ENCODE measurements around the gene NHLRC4. TPM values are rescaled to one million over a fixed set of nuclear protein-coding genes. Genes with fewer than 3 reads are reported as not detected.

NHLRC4 gene
- total and polyA plus RNA-seq, 7 experiments from 2014 or later: 1.6 to 5.8 (median 4.6) TPM

- CTCF ChIA-PET: no interaction called here
- intact Hi-C loops (cut with micrococcal nuclease): no loop called here
- H3K9me3 Mint-ChIP-seq: no peaks in the 10 kb centered on the region
Measured at GRCh38 chr16:608019-608418, 41.2 kb downstream of the NHLRC4 start.

GRCh38 chr16:609316-609715 lies 42.5 kb downstream of the NHLRC4 start:
- Mint-ChIP-seq H3K27ac (peak overlapping the region in 1 of 9 donors; percentile 57), H3K4me1 (peaks cover 3 to 17% (median 6%) of the 10 kb centered on the region in 7 donors), H3K9me3 (no peaks in the 10 kb centered on the region), H3K4me3 (no peak overlapping the region), H3K27me3 (no peaks in the 10 kb centered on the region), H3K36me3 (peaks cover 0 to 14% (median 0%) of the 10 kb centered on the region in 5 donors)
- H3K36me3 ChIP-seq (ENCODE audit: control insufficient read depth in 2 of 3, insufficient read depth in 3 of 3, low read length in 3 of 3): no peaks in the 10 kb centered on the region
- intact Hi-C loops (cut with micrococcal nuclease): no loop called here
- ChIA-PET POLR2A (no interaction called here), CTCF (interaction anchor here (1.3 kb wide), 1 partner anchor 9 kb away, joined by 3 read pairs; no protein-coding TSS in a partner anchor)
- DNase-seq: no peak
- no peak overlapping the region for H3K27ac ChIP-seq (ENCODE audit: low read depth, low read length)
- no peaks in the 10 kb centered on the region for H3K27me3 ChIP-seq (ENCODE audit: control insufficient read depth in 2 of 2, insufficient read depth in 2 of 2, low read length in 2 of 2)
- H3K9me3 ChIP-seq (ENCODE audit: control insufficient read depth in 2 of 3, low read length in 3 of 3): peaks cover 0 to 4% (median 0%) of the 10 kb centered on the region in 3 experiments
- no peak for ATAC-seq
- H3K4me3 ChIP-seq (ENCODE audit: low read length): no peak overlapping the region
- H3K4me1 ChIP-seq (ENCODE audit: control insufficient read depth in 2 of 2, insufficient read depth in 2 of 2, low read length in 2 of 2): no peaks in the 10 kb centered on the region

More at GRCh38 chr16:608019-608418, 41.2 kb downstream of the NHLRC4 start:
- H3K27me3 Mint-ChIP-seq: no peaks in the 10 kb centered on the region
- no peak overlapping the region for H3K4me3 Mint-ChIP-seq
- no peaks in the 10 kb centered on the region for H3K4me1 ChIP-seq (ENCODE audit: control insufficient read depth in 2 of 2, insufficient read depth in 2 of 2, low read length in 2 of 2)
- H3K36me3 ChIP-seq (ENCODE audit: control insufficient read depth in 2 of 3, insufficient read depth in 3 of 3, low read length in 3 of 3): no peaks in the 10 kb centered on the region
- H3K27me3 ChIP-seq (ENCODE audit: control insufficient read depth in 2 of 2, insufficient read depth in 2 of 2, low read length in 2 of 2): no peaks in the 10 kb centered on the region
- POLR2A ChIA-PET: no interaction called here
- DNase-seq (no peak), ATAC-seq (no peak)
- H3K27ac ChIP-seq (ENCODE audit: low read depth, low read length): no peak overlapping the region
- H3K9me3 ChIP-seq (ENCODE audit: control insufficient read depth in 2 of 3, low read length in 3 of 3): peaks cover 0 to 4% (median 0%) of the 10 kb centered on the region in 3 experiments
- H3K4me3 ChIP-seq (ENCODE audit: low read length): no peak overlapping the region
- H3K36me3 Mint-ChIP-seq: peaks cover 0 to 5% (median 0%) of the 10 kb centered on the region in 5 donors
- peaks cover 6 to 21% (median 14%) of the 10 kb centered on the region in 7 donors for H3K4me1 Mint-ChIP-seq
- H3K27ac Mint-ChIP-seq: no peak overlapping the region

GRCh38 chr16:609984-610383 lies 43.2 kb downstream of the NHLRC4 start:
- intact Hi-C loops (cut with micrococcal nuclease): no loop called here

GRCh38 chr16:610513-611381 lies 43.9 kb downstream of the NHLRC4 start:
- CTCF ChIA-PET: interaction anchor here (1.3 kb wide), 1 partner anchor 11 kb away, joined by 3 read pairs; no protein-coding TSS in a partner anchor
- ATAC-seq: peak; percentile 87
- peaks cover 0 to 1% (median 0%) of the 10 kb centered on the region in 11 donors for H3K9me3 Mint-ChIP-seq

More at GRCh38 chr16:609984-610383, 43.2 kb downstream of the NHLRC4 start:
- Mint-ChIP-seq H3K9me3 (peaks cover 0 to 1% (median 0%) of the 10 kb centered on the region in 11 donors), H3K27ac (no peak overlapping the region), H3K27me3 (no peaks in the 10 kb centered on the region), H3K4me1 (peaks cover 3 to 21% (median 8%) of the 10 kb centered on the region in 7 donors), H3K4me3 (peak overlapping the region in 1 of 10 donors; percentile 17), H3K36me3 (peaks cover 0 to 19% (median 5%) of the 10 kb centered on the region in 5 donors)
- ChIA-PET POLR2A (no interaction called here), CTCF (interaction anchor here (1.3 kb wide), 1 partner anchor 10 kb away, joined by 3 read pairs; no protein-coding TSS in a partner anchor)
- H3K27me3 ChIP-seq (ENCODE audit: control insufficient read depth in 2 of 2, insufficient read depth in 2 of 2, low read length in 2 of 2): no peaks in the 10 kb centered on the region
- H3K9me3 ChIP-seq (ENCODE audit: control insufficient read depth in 2 of 3, low read length in 3 of 3): peaks cover 0 to 3% (median 0%) of the 10 kb centered on the region in 3 experiments
- H3K27ac ChIP-seq (ENCODE audit: low read depth, low read length): no peak overlapping the region
- peaks cover 0 to 5% (median 0%) of the 10 kb centered on the region in 3 experiments for H3K36me3 ChIP-seq (ENCODE audit: control insufficient read depth in 2 of 3, insufficient read depth in 3 of 3, low read length in 3 of 3)
- H3K4me3 ChIP-seq (ENCODE audit: low read length): no peak overlapping the region
- no peak for ATAC-seq
- DNase-seq: no peak
- H3K4me1 ChIP-seq (ENCODE audit: control insufficient read depth in 2 of 2, insufficient read depth in 2 of 2, low read length in 2 of 2): no peaks in the 10 kb centered on the region

GRCh38 chr16:615122-615521 lies 48.3 kb downstream of the NHLRC4 start:
- ChIA-PET CTCF (no interaction called here), POLR2A (no interaction called here)
- Histone ChIP-seq H3K4me3 (ENCODE audit: low read length) (no peak overlapping the region), H3K27ac (ENCODE audit: low read depth, low read length) (no peak overlapping the region), H3K9me3 (ENCODE audit: control insufficient read depth in 2 of 3, low read length in 3 of 3) (no peaks in the 10 kb centered on the region), H3K36me3 (ENCODE audit: control insufficient read depth in 2 of 3, insufficient read depth in 3 of 3, low read length in 3 of 3) (peaks cover 0 to 19% (median 0%) of the 10 kb centered on the region in 3 experiments), H3K27me3 (ENCODE audit: control insufficient read depth in 2 of 2, insufficient read depth in 2 of 2, low read length in 2 of 2) (no peaks in the 10 kb centered on the region), H3K4me1 (ENCODE audit: control insufficient read depth in 2 of 2, insufficient read depth in 2 of 2, low read length in 2 of 2) (no peaks in the 10 kb centered on the region)
- Mint-ChIP-seq H3K4me1 (peaks cover 3 to 14% (median 5%) of the 10 kb centered on the region in 7 donors), H3K27me3 (no peaks in the 10 kb centered on the region), H3K27ac (no peak overlapping the region), H3K9me3 (peaks cover 0 to 1% (median 0%) of the 10 kb centered on the region in 11 donors), H3K4me3 (no peak overlapping the region), H3K36me3 (peaks cover 0 to 13% (median 5%) of the 10 kb centered on the region in 5 donors)
- intact Hi-C loops (cut with micrococcal nuclease): no loop called here
- ATAC-seq: no peak
- no peak for DNase-seq

More at GRCh38 chr16:610513-611381, 43.9 kb downstream of the NHLRC4 start:
- H3K9me3 ChIP-seq (ENCODE audit: control insufficient read depth in 2 of 3, low read length in 3 of 3): no peaks in the 10 kb centered on the region
- peaks cover 0 to 13% (median 5%) of the 10 kb centered on the region in 5 donors for H3K36me3 Mint-ChIP-seq
- H3K27me3 Mint-ChIP-seq: no peaks in the 10 kb centered on the region
- peaks cover 3 to 21% (median 4%) of the 10 kb centered on the region in 7 donors for H3K4me1 Mint-ChIP-seq
- H3K27ac ChIP-seq (ENCODE audit: low read depth, low read length): no peak overlapping the region
- DNase-seq: peak; percentile 35 to 58 (median 49)
- H3K4me1 ChIP-seq (ENCODE audit: control insufficient read depth in 2 of 2, insufficient read depth in 2 of 2, low read length in 2 of 2): no peaks in the 10 kb centered on the region
- no peak overlapping the region for H3K4me3 ChIP-seq (ENCODE audit: low read length)
- peak overlapping the region in 2 of 9 donors; percentile 8 to 79 for H3K27ac Mint-ChIP-seq
- POLR2A ChIA-PET: no interaction called here
- no peaks in the 10 kb centered on the region for H3K27me3 ChIP-seq (ENCODE audit: control insufficient read depth in 2 of 2, insufficient read depth in 2 of 2, low read length in 2 of 2)
- peaks cover 0 to 5% (median 0%) of the 10 kb centered on the region in 3 experiments for H3K36me3 ChIP-seq (ENCODE audit: control insufficient read depth in 2 of 3, insufficient read depth in 3 of 3, low read length in 3 of 3)
- intact Hi-C loops (cut with micrococcal nuclease): loop anchor here in 1 of 2 donors (1.0 kb wide), 1 partner anchor 20 kb away; the partner anchor contains the start of gene RAB40C
- no peak overlapping the region for H3K4me3 Mint-ChIP-seq

GRCh38 chr16:616733-617586 lies 50.2 kb downstream of the NHLRC4 start:
- DNase-seq: no peak
- no peaks in the 10 kb centered on the region for H3K27me3 ChIP-seq (ENCODE audit: control insufficient read depth in 2 of 2, insufficient read depth in 2 of 2, low read length in 2 of 2)
- no peak overlapping the region for H3K4me3 ChIP-seq (ENCODE audit: low read length)
- H3K36me3 ChIP-seq (ENCODE audit: control insufficient read depth in 2 of 3, insufficient read depth in 3 of 3, low read length in 3 of 3): peaks cover 0 to 19% (median 0%) of the 10 kb centered on the region in 3 experiments
- Mint-ChIP-seq H3K4me3 (no peak overlapping the region), H3K9me3 (peaks cover 0 to 1% (median 0%) of the 10 kb centered on the region in 11 donors), H3K27me3 (no peaks in the 10 kb centered on the region), H3K4me1 (peaks cover 0 to 10% (median 0%) of the 10 kb centered on the region in 7 donors), H3K36me3 (peaks cover 0 to 13% (median 5%) of the 10 kb centered on the region in 5 donors), H3K27ac (no peak overlapping the region)
- POLR2A ChIA-PET: no interaction called here
- no peaks in the 10 kb centered on the region for H3K9me3 ChIP-seq (ENCODE audit: control insufficient read depth in 2 of 3, low read length in 3 of 3)
- no peak overlapping the region for H3K27ac ChIP-seq (ENCODE audit: low read depth, low read length)
- intact Hi-C loops (cut with micrococcal nuclease): no loop called here
- H3K4me1 ChIP-seq (ENCODE audit: control insufficient read depth in 2 of 2, insufficient read depth in 2 of 2, low read length in 2 of 2): no peaks in the 10 kb centered on the region
- CTCF ChIA-PET: interaction anchor here (0.6 kb wide), 1 partner anchor 19 kb away, joined by 3 read pairs; the partner anchor contains the start of gene METTL26
- no peak for ATAC-seq

Measured in naive thymus-derived CD4-positive, alpha-beta T cell (primary cell).